H1 (cell line): ENCODE measurements around the gene WDFY4. TPM values are rescaled to one million over a fixed set of nuclear protein-coding genes. Genes with fewer than 3 reads are reported as not detected.

ENCODE experiments used
- polyA plus RNA-seq, 7 experiments: library from polyadenylated mRNA; depleted of rRNA in 3 of 7; stranded (reverse) in 5 of 7; unstranded in 2 of 7; fragments of >200 nt in 5 of 7; fragments of 200-250 nt in 2 of 7; gene quantifications; 1 replicate in 5 of 7; 2 replicates in 1 of 7; 4 replicates in 1 of 7; pipeline versions ENCODE4 v1.2.1 to v1.2.3, GENCODE V29; 2011 to 2013; ENCODE audit warnings: missing spikeins in 2 of 7, mixed read lengths in 2 of 7
- total RNA-seq: library from RNA; stranded (reverse); fragmentation: NEBNext Ultra II Directional; extraction: Animal tissue kit (Norgen Biotek cat#: 25700); gene quantifications from 2 replicates; pipeline ENCODE4 v1.2.1, GENCODE V29; 2021
- TF ChIP-seq, protein P1 (sequence below): fragments of 300-600 bp; sonication (generic); IDR thresholded peaks from 2 replicates; pipeline ENCODE4 v1.7.1; 2012; ENCODE audit warnings: low read length, moderate library complexity, mild to moderate bottlenecking, inconsistent platforms; ENCODE audit not compliant: insufficient replicate concordance

WDFY4 gene
- total and polyA plus RNA-seq, 2 of the 8 experiments (the other 6 are each of a cell fraction or from before 2014, with no cell fraction given): not detected

DNA sequence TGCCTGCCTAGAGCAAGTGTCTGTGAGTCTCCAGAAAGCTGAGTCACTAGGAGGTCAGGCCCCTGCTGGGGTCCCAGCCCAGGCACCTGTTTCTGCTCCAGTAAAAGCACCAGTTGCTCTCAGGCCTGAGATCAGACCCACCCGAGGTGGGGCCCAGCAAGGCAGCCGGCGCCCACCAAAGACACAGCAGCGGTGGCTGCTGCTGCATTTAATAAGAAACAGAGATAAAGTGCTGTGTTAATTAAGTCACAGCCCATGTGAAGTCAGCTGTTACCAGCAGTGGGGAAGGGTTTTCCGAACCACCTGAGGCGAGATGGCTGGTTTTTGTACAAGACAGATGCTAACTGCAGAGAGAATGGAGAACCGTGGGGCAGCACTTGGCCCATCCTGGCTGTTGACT lies 267.0 kb downstream of the WDFY4 start (continued):
- TF ChIP-seq, protein P1, sequence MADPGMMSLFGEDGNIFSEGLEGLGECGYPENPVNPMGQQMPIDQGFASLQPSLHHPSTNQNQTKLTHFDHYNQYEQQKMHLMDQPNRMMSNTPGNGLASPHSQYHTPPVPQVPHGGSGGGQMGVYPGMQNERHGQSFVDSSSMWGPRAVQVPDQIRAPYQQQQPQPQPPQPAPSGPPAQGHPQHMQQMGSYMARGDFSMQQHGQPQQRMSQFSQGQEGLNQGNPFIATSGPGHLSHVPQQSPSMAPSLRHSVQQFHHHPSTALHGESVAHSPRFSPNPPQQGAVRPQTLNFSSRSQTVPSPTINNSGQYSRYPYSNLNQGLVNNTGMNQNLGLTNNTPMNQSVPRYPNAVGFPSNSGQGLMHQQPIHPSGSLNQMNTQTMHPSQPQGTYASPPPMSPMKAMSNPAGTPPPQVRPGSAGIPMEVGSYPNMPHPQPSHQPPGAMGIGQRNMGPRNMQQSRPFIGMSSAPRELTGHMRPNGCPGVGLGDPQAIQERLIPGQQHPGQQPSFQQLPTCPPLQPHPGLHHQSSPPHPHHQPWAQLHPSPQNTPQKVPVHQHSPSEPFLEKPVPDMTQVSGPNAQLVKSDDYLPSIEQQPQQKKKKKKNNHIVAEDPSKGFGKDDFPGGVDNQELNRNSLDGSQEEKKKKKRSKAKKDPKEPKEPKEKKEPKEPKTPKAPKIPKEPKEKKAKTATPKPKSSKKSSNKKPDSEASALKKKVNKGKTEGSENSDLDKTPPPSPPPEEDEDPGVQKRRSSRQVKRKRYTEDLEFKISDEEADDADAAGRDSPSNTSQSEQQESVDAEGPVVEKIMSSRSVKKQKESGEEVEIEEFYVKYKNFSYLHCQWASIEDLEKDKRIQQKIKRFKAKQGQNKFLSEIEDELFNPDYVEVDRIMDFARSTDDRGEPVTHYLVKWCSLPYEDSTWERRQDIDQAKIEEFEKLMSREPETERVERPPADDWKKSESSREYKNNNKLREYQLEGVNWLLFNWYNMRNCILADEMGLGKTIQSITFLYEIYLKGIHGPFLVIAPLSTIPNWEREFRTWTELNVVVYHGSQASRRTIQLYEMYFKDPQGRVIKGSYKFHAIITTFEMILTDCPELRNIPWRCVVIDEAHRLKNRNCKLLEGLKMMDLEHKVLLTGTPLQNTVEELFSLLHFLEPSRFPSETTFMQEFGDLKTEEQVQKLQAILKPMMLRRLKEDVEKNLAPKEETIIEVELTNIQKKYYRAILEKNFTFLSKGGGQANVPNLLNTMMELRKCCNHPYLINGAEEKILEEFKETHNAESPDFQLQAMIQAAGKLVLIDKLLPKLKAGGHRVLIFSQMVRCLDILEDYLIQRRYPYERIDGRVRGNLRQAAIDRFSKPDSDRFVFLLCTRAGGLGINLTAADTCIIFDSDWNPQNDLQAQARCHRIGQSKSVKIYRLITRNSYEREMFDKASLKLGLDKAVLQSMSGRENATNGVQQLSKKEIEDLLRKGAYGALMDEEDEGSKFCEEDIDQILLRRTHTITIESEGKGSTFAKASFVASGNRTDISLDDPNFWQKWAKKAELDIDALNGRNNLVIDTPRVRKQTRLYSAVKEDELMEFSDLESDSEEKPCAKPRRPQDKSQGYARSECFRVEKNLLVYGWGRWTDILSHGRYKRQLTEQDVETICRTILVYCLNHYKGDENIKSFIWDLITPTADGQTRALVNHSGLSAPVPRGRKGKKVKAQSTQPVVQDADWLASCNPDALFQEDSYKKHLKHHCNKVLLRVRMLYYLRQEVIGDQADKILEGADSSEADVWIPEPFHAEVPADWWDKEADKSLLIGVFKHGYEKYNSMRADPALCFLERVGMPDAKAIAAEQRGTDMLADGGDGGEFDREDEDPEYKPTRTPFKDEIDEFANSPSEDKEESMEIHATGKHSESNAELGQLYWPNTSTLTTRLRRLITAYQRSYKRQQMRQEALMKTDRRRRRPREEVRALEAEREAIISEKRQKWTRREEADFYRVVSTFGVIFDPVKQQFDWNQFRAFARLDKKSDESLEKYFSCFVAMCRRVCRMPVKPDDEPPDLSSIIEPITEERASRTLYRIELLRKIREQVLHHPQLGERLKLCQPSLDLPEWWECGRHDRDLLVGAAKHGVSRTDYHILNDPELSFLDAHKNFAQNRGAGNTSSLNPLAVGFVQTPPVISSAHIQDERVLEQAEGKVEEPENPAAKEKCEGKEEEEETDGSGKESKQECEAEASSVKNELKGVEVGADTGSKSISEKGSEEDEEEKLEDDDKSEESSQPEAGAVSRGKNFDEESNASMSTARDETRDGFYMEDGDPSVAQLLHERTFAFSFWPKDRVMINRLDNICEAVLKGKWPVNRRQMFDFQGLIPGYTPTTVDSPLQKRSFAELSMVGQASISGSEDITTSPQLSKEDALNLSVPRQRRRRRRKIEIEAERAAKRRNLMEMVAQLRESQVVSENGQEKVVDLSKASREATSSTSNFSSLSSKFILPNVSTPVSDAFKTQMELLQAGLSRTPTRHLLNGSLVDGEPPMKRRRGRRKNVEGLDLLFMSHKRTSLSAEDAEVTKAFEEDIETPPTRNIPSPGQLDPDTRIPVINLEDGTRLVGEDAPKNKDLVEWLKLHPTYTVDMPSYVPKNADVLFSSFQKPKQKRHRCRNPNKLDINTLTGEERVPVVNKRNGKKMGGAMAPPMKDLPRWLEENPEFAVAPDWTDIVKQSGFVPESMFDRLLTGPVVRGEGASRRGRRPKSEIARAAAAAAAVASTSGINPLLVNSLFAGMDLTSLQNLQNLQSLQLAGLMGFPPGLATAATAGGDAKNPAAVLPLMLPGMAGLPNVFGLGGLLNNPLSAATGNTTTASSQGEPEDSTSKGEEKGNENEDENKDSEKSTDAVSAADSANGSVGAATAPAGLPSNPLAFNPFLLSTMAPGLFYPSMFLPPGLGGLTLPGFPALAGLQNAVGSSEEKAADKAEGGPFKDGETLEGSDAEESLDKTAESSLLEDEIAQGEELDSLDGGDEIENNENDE: no peak
- TF ChIP-seq, all 59 proteins: peak for 0
